ENCODE measurements around the gene AGAP1.
"Not testable (repeated sequence)": the region's sequence is repeated elsewhere in the genome, so short reads cannot be mapped to it uniquely, and the experiment has no call there.

The AGAP1 gene

DNA sequence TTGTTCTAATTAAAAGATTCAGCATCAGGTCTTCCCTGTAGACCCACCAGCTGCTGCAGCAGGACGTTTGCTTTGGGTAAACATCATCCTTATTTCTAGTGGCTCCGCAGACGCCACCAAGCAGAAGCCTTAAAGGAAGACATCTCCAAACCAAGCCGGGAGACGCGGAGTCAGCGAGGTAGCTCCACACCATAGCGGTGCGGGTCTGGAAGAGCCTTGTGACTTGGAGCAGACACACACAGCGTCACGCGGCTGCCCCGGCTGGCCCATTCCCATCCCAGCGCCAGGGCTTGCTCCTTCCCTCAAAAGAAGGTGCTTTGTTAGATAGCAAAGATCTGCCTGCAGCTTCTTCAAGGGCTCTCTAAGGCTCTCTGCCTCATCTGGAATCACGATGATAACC, 437.8 kb downstream of the AGAP1 start:
- DNase-seq (ENCODE audit: low read depth in 3 of 3, low spot score in 1 of 3) = no peak

DNA sequence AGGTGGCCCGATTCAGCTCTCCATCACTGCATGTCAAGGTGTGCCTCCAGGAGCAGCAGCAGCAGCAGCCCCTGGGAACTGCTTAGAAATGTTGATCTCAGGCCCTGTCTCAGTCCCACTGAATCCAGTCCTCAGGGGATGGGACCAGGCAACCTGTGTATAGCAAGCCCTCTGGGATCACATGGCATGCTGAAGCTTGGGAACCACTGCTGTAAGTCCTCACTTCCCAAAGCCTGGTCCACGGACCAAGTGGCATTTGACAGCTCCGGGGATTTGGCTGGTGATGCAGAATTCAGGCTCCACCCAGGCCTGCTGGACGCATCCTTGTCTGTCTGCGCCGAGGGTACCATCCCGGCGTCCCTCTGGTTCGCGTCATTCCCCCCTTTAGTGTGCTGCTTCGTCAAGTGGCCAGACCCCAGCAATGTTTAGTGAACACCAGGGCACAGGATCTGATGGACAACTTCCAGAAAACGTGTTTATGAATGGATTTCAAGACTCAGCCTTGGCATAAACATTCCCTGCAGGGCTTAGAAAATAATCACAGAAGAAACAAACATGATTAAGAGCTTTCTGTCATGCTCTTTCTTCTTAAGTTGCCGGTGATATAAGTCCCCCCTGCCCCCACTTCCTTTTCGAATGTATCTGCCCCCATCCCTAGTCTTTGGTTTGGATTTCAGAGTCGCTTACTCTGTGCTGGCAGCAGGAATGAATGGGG, 440.4 kb downstream of the AGAP1 start:
- no peak for DNase-seq (ENCODE audit: low read depth in 3 of 3, low spot score in 1 of 3)

DNA sequence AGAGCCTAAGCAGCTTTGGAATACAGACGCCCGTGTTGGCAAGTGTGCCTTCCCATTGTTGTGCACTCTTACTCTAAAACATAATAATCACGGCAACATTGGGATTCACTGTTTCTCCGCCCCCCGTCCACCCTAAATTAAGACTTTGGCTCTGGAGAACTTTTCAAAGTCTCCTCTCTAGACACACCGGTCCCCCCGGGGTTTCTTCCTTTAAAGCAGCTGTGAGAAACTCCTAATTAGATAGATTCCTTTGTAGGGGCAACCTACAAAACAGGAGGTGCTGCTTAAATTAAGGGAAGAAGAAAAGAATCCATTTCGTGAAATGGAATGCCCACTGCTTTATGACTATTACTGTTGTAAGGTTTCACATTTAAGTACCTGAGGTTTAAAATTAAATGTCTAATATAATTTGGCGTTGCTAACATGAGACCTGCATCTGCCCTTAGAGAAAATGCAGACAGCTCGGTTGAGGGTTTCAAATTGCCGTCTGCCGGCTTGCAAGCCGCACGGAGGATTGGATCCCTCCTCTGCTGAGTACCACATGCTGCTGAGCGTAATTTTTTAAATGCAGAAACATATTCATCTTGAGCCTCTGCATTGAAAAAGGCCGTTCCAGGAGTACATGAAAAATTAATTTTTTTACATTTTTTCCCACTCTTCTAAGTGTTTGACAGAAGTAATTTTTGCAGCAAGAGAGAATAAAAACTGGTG, 441.1 kb downstream of the AGAP1 start:
- no peak for DNase-seq (ENCODE audit: low read depth in 3 of 3, low spot score in 1 of 3)

DNA sequence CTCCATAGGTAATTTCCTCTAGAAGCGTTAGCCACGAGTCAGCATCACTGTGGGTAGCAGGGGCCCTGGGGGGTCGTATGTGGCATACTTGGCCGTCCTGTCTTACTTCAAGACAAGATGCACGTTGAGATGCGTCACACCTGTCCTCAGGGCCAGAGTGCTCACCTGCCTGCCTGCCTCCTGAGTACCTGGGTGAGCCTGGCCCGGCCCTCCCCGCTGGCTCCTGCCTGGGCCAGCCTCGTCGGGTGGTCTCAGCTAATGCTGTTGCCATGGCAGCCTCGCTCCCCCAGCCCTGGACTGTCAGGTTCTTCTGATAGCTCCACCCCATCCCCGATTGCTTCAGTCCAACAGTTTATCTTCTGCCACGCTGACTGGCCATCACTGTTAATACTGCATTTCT, 441.9 kb downstream of the AGAP1 start:
- DNase-seq (ENCODE audit: low read depth in 3 of 3, low spot score in 1 of 3) = no peak

DNA sequence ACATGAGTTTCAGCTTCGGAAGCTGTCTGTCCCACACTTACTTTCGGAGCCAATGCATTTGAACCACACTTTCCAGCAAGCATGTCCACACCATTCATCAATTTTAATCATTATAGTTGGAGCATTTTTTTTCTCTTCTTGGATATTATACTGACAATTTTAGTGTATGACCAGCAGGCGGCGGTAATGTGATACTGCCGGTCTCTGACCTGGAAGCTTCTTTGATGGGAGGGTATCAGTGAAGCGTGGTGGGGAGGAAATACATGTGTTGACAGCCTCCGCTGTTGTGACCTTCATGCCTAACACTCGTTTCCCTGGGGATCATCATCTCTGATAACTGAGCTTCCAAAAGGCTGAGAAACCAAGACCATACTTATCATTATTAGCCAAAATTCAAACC, 442.6 kb downstream of the AGAP1 start:
- no peak for DNase-seq (ENCODE audit: low read depth in 3 of 3, low spot score in 1 of 3)

DNA sequence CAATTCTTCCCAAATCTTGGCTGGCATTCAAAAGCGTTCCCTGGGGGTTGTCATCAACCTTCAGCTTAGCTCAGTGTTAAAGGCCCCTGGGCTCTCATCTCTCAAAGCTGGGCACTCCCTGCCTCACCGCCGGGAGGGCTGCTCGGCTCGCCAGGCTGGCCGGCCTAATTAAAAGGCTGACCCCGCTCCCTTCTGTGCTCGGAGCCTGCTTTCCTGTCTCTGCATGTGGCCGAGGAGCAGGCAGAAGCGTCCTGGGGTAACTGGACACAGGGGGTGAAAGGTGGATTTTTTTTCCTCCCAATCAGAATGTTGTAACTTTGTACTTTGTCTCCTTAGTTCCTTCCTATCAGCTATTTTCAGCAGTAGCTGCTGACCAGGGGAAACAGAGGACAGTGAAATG, 443.2 kb downstream of the AGAP1 start:
- no peak for DNase-seq (ENCODE audit: low read depth in 3 of 3, low spot score in 1 of 3)

DNA sequence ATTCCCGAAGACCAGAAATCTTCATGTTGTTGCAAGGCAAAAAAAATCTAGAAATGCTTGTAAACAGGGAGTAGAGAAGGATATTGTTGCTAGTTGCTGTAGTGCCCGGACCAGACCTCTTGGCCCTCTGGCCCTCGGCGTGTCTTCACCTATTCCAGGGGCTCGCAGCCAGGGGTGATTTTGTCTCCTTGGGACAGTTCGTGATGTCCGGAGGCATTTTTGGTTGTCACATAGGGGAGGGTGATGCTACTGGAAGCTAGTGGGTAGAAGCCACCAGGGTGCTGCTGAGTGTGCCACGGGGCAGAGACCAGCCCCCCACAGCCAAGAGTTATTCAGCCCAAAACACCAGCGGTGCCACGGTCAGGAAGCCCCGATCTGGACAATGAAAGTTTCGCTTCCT, 443.7 kb downstream of the AGAP1 start:
- no peak for DNase-seq (ENCODE audit: low read depth in 3 of 3, low spot score in 1 of 3)

DNA sequence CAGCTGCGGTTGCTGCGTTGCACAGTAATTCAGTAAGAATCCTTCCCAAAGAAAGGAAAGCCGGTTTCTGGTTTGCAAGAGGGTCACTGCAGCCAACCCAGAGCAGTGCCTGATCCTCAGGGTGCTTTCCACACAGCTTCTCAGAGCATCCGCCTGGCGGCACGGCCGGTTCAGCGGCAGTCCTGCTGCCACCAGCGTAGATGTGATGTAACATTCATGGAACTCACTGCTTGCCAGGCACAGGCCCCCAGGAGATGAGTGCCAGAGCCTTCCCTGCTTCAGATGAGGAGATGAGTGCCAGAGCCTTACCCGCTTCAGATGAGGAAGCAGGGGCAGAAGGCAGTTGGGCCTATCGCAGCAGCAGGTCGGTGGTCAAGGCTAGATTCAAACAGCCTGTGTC, 444.1 kb downstream of the AGAP1 start:
- no peak for DNase-seq (ENCODE audit: low read depth in 3 of 3, low spot score in 1 of 3)

DNA sequence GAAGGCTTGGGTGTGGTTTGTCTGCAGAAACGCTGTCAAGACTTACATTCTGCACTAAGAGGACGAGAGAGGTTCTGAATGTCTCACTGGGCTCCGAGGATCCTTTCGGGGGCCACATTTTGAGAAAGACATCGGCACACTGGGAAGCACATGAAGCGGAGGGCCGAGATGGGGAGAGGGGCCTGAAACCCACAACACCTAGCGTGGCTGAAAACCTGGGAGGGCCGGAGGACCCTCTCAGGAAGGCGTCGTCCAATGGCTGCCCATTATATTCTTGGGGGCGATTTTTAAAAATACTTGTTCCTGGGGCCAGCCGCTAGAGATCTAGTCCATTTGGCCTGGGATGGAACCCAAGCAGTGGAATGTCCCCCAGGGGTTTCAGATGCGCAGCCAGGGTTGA, 444.8 kb downstream of the AGAP1 start:
- DNase-seq (ENCODE audit: low read depth in 3 of 3, low spot score in 1 of 3) = no peak

DNA sequence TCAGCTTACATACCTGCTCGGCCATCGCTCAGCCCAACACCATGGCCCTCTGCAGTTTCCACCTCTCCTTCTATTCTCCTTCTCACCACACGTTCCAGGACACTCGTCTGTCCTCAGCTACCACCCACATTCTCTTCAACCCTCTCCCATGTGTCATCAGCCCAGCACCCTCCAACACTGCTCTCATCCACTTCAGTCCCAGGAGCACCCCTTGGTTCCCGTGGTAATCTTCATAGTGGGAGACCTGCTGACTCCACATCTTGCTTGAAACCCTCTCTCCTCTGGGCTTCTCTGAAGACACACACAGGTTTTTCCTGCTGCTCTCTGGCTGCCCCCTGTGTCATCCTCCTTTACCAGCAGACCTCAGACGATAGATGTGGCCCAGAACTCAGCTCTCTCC, 445.6 kb downstream of the AGAP1 start:
- no peak for DNase-seq (ENCODE audit: low read depth in 3 of 3, low spot score in 1 of 3)

DNA sequence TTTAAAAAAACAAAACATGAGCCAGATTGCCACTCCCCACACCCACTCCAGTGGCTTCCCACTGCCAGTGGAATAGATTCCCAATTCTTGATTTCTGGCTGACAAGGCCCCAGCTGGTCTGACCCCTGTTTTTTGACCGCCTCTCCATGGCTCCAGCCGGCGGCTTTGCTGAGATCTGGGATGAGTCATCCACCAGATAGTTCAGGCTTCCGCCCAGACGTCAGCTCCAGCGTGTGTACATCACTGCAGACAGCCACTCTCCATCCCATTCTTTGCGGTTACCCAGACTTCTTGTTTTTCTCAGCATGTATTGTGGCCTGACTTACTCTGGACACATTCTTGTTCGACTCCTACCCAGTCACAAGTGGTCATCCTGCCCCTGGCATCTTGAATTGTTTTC, 446.5 kb downstream of the AGAP1 start:
- no peak for DNase-seq (ENCODE audit: low read depth in 3 of 3, low spot score in 1 of 3)

DNA sequence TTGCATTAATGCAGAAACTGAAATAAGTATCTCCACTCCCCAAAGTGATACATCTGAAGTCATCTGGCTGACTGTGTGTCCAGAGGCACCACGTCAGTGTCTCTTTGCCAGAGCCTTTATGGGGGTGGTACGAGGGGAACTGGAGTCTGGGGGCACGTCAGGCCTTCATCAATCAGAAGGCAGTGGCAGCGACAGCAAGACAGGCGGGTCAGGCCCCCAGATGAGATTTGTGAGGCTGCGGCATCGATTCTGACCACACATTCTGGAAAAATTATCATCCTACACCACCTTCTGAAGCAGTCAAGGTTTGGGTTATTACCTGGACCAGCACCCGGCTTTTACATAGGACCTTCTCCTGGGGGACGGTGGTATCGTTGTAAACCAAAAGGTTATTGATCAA, 450.7 kb downstream of the AGAP1 start:
- DNase-seq (ENCODE audit: low read depth in 3 of 3, low spot score in 1 of 3) = no peak

DNA sequence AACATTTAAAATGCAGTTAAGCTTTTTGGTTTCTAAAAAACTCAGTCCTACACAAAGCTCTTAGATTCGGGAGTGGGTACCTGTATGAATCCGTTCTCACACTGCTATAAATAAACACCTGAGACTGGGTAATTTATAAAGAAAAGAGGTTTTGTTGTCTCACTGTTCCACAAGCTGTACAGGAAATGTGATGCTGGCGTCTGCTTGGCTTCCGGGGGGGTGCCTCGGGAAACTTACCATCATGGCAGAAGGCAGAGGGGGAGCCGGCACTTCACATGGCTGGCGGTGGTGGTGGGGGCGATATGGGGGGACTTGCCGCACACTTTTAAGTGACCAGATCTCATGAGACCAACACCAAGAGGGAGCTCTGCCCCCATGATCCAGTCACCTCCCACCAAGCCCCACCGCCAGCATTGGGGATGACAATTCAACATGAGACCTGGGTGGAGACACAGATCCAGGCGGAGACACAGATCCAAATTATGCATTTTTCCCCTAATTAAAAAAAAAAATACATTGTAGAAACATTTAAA, 451.8 kb downstream of the AGAP1 start:
- no peak for DNase-seq (ENCODE audit: low read depth in 3 of 3, low spot score in 1 of 3)

DNA sequence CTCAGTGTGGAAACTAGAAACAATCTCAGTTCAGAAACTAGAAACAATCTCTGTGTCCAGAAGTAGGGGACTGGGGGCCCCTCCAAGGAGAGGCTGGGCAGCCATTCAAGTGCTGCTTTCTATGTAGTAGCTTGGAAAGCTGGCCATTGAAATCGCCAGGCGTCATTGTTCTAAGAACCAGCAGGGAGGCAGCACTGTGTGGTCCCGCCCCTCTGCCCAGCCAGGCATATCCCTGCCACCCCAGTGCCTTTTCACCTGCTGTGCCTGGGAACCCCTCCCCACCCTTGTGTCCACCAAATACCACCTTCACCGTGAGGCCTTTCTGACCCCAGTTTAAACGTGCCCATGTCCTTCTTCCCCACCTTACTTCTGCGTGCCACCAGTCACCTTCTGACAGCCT, 452.7 kb downstream of the AGAP1 start:
- DNase-seq (ENCODE audit: low read depth in 3 of 3, low spot score in 1 of 3) = no peak

DNA sequence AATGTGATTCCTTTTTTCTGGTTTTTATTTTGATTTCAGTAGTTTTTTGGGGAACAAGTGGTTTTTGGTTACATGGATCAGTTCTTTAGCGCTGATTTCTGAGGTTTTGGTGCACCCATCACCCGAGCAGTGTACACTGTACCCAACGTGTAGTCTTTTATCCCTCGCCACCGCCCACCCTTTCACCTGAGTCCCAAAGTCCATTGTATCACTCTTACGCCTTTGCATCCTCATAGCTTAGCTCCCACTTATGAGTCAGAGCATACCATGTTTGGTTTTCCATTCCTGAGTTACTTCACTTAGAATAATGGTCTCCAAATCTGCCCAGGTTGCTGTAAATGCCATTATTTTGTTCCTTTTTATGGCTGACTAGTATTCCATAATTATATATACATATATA, 453.2 kb downstream of the AGAP1 start:
- not testable (repeated sequence) for DNase-seq (ENCODE audit: low read depth in 3 of 3, low spot score in 1 of 3)

DNA sequence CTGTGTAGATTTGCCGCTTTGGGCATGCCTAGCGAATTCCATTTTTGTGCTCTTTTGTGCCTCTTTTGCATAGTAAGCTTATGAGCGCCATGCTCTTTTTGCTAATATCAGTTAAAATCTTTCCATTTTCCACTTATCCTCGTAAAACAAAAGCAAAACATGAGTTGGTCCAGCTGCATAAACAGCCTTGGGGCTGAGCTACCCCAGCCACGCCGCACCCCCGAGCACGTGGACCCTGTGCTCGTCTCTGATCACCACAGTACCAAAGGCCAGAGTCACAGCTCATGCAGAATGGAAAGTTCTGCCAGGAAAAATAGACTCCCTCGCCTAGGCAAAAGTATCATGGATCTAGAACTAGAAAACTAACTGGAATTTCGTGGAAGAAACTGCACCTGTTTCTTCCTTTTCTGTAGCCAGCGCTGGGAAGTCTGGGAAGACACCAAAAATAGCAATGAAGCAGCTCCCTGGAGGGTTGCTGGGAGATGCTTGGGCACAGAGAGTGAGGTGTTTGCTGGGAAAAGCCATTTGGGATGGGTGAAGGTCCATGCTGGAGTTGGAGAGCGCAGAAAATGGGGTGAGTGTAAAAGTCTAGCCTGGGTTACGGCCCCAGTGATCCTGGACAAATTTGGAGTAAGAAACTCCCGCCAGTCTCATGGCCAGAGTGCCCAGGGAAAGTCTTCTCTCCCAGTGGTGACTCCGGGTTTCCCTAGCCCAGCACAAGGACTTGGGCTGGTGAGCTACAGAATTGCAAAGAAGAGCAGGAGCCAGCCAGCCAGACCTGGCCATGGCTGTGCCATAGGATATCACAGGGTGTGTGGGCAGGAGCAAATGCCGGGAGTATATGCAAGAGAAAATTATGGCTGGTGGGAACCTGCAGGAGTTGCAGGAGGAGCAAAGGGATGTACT, 456.0 kb downstream of the AGAP1 start:
- DNase-seq (ENCODE audit: low read depth in 3 of 3, low spot score in 1 of 3) = no peak

DNA sequence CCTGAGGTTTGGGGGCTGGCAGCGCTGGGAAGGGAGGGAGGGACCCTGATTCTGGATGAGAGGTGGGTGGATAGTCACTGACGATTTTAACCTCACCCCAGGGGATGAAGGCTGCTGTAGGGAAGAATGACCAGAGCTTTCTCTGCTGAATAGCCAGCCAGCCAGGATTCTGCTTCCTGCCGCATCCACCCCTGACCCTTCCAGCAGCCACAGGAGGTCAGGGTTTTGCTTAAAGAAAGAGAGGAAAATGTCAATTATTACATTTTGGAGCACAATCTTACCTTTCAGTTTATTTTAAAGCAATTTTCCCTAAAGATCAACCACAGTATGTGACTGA, 456.6 kb downstream of the AGAP1 start:
- no peak for DNase-seq (ENCODE audit: low read depth in 3 of 3, low spot score in 1 of 3)

DNA sequence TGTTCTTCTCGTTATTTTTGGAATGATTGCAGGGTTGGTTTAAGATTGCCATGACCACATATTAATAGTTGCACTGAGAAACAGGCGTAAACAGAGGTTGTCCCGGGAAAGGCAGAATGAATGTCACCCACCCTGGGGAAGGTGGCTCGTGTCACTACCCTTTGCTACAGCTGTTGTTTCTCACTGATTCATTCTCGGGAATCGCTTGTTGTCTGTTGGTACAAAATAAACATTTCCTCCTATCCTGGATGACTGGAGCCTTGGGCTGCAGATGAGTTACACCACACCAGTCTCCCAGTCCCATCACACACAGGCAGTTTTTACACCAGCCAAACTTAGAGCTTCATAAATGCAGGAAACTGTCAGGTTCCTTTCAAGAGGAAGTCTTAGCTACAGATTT, 457.6 kb downstream of the AGAP1 start:
- no peak for DNase-seq (ENCODE audit: low read depth in 3 of 3, low spot score in 1 of 3)

DNA sequence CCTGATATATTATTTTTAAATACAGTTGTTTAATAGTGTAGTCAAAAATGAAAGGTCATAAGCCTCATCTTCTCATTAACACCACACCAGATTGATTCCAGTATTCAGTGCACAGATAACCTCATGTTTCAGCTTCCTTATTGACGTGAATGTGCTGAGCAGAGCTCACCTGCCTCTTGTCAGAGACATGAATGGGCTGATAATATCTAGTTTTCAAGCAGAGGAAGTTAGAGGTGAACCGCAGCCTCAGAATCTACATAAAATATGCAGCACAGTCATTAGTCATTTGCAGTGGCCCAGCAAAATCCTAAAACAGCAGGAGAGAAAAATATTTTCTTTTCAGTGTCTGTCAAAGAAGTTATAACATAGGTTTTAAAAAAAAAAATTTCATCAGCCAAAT, 458.1 kb downstream of the AGAP1 start:
- DNase-seq (ENCODE audit: low read depth in 3 of 3, low spot score in 1 of 3) = no peak

DNA sequence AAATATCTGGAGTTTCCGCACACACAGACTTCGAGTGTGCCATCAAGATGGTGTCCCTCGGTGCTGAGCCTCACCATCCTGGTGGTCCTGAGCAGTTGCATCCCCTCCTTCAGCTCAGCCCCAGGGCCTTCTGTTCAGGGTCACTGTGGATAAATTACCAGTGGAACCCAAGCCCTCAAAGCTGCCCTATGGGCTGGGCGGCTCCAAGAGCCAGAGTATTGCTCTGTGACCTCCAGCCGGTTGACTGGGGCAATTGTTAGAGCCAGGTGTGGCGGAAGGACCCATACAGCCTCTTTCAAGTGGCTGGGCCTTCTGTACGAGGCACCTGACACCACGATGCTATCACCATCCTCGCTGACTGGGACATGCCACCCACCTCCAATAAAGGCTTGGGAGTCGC, 458.9 kb downstream of the AGAP1 start:
- DNase-seq (ENCODE audit: low read depth in 3 of 3, low spot score in 1 of 3) = no peak

DNA sequence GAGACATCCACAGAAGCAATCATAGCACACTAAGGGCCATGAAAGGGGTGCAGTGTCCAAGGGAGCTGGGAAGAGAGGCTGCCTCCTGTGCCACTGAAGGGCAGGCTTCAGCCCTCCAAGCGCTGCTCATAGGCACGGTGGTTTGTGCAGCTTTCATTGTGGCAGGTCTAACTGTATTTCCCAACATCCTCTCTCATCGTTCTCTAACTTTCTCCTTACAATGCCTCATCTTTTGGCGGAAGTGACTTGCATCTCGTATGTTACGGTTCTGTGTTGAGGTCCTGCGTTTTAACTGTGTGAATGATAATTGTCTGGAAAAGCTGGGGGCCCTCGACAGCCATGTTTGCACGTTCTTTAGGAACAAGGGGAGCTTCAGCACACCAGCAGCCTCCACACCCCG, 460.4 kb downstream of the AGAP1 start:
- DNase-seq (ENCODE audit: low read depth in 3 of 3, low spot score in 1 of 3) = no peak

DNA sequence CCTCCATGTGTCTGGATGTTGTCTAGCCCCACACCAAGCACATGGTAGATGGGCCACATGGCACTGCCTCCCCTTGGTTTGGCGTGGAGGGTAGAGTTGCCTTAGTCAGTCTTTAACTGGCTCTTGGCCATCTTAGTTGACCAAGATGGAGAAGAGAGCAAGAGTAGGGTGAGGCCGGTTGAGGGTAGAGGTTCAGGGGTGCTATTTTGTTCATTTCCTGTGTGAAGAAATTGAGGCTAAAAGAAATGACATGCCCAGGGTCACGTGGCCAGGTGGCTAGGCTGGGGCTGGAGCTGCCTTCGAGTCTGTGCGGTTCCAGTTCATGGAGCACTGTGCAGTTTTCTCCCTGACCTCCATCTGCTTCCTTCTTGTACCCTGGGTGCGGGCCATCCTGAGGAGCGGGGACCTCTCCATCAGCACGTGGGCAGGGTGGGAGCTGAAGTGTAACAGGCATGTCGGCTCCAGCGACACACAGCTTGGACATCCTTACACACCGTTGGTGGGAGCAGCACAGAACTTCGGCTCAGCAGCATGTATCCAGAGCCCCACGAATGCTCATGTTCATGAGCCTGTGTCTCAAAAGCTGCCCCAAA, 461.1 kb downstream of the AGAP1 start:
- DNase-seq (ENCODE audit: low read depth in 3 of 3, low spot score in 1 of 3) = no peak

Data from stimulated activated CD4-positive, alpha-beta T cell treated with anti-CD3 and anti-CD28 coated beads, TNF-alpha, amount 100 ng/mL, for 1 hour (primary cell).